GM21737 (cell line): ENCODE measurements around the gene SEC23B.

Source experiments
- ATAC-seq: cut with Tn5 transposase; IDR thresholded peaks from one replicate; pipeline ENCODE4 v1.9.1; 2021; ENCODE audit warnings: mild to moderate bottlenecking, moderate library complexity; ENCODE audit not compliant: unreplicated experiment

The SEC23B gene

GRCh38 chr20:18585134-18585533, 77.4 kb downstream of the SEC23B start:
- ATAC-seq = no peak

GRCh38 chr20:18587665-18588573, 80.2 kb downstream of the SEC23B start, which contains the start of gene DTD1:
Gene DTD1 (plus strand): TSS chr20:18588054. CDS start chr20:18588073, 19 bp downstream.
- ATAC-seq = peak; percentile 91

DNA sequence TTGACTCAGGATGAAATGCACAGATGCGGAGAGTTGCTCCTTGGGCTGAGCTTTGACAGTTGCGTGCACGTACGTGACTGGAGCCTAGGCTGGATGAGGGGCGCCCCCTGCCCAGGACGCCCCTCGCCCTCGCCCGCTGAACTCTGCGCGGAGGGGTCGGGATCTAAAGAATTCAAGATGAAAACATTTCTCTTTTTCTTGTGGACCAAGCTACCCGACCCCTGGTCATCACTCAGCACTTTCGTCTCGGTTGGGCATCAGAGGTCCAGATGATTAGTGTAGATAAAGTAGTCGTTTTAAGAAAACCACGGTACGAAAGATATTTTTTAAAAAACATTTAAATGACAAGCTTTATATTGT, 80.8 kb downstream of the SEC23B start:
- peak; percentile 9 for ATAC-seq

DNA sequence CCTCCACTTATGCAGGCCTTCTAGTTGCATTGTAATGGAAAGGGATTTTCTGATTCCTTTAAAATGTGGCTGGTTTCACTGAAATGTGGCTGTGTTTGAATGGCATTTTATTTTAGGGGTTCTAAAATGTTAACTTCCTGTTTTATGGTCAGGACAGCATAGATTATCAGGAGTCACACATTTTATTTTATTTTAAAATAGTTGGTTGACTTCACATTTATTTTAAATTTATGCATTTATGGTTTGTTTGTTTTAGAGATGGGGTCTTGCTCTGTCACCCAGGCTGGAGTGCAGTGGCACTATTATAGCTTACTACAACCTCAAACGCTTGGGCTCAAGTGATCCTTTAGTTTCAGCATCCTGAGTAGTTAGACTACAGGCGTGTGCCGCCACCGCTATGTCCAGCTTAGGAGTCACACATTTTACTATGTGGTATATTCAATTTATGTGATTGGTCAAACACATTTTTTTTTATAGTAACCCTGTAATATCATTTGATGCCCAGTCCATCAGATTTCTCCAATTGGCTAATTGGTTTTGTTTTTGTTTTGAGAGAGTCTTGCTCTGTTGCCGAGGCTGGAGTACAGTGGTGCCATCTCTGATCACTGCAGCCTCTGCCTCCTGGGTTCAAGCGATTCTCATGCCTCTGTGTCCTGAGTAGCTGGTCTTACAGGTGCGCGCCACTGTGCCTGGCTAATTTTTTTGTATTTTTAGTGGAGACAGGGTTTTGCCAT, 82.4 kb downstream of the SEC23B start:
- ATAC-seq = no peak

DNA sequence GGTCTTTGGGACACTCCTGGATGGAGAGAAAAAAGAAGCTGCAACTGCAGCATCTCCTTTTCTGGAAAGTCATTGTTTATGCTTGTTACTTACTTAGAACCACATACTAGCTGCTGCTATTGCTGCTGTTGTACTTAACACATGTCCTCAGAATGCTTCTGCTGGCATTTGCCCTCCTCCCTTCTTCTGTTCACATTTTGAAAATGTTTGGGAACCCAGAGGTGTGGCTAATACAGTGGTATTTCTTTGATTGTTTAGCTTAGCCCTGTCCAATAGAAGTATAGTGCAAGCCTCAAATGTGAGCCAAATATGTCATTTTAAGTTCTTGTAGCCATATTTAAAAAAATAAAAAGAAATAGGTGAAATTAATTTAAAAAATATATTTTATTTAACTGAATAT, 88.5 kb downstream of the SEC23B start:
- no peak for ATAC-seq

- no peak for ATAC-seq
Measured at GRCh38 chr20:18609741-18610140, 102.0 kb downstream of the SEC23B start.
